AG20443 (cell line): Measurements from ENCODE around the gene DIMT1.
A peak's percentile ranks its signal among the peaks of the same experiment; 100 is the strongest.

Experiments used
- DNase-seq: peaks from one replicate; pipeline ENCODE4 v3.0.0; 2012; ENCODE audit warnings: low spot score, mixed read lengths

DIMT1 gene

DNA sequence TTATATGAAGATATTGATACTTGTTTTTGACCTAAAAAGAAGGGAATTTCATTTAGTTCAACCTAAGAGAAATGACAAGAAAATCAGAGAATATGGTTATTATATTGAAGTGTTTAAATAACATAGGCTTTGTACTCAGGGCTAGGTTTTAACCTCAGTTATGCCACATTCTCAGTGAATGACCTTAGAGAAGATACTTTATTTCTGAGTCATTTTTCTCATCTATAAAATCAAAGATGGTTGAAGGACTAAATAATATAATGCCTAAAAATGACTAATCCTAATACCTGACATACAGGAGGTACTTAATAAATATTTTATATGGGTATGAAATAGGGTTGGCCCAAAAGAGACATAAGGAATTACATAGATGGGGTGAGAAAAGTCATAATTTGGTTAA lies 32.3 kb downstream of the DIMT1 start:
- no peak for DNase-seq

DNA sequence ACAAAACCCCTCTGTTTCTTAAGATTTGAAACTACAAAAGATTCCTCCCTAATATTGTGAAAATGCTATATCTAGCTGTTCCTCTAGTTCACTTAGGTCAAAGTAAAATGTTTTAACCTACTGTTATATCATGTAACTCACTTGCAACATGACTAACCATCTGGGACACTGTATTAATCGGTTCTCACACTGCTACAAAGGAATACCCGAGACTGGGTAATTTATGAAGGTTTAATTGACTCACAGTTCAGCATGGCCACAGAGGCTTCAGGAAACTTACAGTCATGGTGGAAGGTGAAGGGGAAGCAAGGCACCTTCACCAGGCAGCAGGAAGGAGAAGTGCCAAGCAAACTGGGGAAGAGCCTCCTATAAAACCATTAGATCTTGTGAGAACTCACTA lies 34.7 kb downstream of the DIMT1 start:
- DNase-seq, result no peak

GRCh38 chr5:62362701-62363100 lies 41.0 kb downstream of the DIMT1 start:
- DNase-seq, result no peak

- DNase-seq, result peak; percentile 38
Measured at GRCh38 chr5:62354028-62354874, 49.5 kb downstream of the DIMT1 start.

- DNase-seq, result no peak
Measured at GRCh38 chr5:62348723-62349481, 54.8 kb downstream of the DIMT1 start.

DNA sequence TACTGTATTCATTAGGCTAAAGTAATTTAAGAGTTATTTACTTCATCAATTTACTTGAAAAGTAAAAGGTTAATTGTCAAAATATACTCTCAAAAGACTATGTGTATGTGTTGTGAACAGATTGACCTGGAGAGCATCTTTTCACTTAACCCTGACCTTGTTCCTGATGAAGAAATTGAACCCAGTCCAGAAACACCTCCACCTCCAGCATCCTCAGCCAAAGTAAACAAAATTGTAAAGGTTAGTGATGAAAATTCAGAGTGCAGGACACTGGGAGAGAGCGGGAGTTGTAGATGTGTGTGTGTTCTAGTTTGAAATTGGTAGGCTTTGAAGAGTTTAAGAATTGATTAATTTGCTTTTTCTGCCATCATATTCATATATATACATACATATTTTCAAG lies 55.8 kb downstream of the DIMT1 start:
- DNase-seq, result no peak

- no peak for DNase-seq
Measured at GRCh38 chr5:62346748-62347147, 57.0 kb downstream of the DIMT1 start.

- DNase-seq, result no peak
Measured at GRCh38 chr5:62343428-62343827, 60.3 kb downstream of the DIMT1 start.

DNA sequence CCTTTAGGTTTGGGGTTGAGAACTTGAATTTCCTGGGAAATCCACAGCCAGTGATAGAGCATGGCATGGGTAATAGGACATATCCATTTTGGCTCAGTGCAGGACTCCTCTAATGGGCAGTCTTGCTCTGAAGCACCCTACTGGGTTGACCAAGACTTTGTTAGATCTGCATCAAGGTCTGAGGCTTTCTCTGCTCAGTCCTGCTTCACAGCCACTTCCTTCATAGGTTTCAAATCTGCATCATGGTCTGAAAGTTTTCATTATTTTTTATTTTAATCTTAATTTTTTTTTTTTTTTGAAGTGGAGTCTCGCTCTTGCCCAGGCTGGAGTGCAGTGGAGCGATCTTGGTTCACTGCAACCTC lies 61.2 kb downstream of the DIMT1 start:
- no peak for DNase-seq

- DNase-seq, result no peak
Measured at GRCh38 chr5:62341783-62342475, 61.8 kb downstream of the DIMT1 start.

DNA sequence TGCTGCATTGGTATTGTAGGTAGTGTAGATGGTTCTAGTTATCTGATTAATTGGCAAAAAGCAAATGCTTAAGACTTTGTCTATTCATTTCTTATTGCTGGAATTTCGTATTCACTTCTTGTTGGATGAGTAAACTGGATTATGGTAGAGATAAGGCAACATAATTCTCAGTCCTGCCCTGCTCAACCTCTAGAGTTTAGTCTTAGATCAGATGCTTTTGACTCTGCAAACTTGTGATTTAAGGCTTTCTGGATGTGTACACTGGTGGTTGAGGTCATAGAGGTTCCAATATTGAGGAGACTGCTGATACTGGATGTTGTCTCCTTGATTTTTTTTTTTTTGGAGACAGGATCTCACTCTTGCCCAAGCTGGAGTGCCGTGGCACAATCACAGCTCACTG lies 62.7 kb downstream of the DIMT1 start:
- DNase-seq, result no peak

DNA sequence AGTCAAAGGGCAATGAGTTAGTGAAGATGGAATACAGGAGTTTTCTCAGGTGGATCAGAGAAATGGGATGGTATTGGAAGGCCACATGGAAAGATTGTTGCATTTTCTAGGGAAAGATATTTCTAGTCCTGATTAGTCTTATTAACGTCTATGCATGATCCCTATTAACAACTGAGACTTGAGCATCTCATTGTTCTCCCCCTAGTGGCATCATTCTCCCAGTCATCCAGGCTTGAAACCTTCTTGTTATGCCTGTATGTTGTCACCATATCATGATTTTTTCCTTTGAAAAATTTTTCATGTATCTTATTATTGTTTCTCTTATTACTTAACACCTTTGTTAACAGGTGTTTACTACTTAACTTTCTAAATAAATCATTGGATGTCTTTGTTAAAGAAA lies 63.3 kb downstream of the DIMT1 start:
- DNase-seq, result no peak
